Measurements from ENCODE around the gene CPNE9.

CPNE9 gene

DNA sequence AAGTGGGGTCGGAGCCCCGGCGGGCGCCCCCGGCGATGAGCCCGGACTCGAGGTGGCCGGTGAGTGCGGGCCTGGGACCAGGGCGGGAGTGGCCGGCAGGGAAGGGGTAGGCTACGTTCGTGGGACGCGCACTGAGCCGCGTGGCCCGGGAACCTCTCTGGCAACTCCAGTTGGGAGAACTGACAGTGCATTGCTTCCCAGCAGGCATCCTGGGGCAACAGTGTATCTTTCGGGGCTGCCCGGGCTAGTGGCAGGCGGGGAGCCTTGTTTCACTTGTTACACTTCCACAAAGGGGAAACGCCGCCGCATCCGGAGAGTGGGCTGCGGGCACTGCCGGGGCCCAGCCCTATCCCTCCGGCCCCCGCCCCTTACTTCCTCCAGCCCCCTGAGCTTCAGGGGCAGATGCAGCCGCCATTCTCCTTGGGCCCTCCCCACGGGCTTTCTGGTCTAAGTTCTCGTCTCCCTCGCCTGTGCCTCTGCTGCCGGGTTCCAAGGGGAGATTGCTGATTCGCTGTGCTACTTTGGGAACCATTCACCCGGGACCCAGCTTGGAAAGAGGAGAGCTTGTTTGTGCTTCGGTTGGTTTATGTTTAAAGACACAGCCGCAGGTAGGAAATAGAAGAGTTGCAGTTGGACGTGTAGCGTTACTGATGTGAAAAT, 28.6 kb downstream of the CPNE9 start:
- TF ChIP-seq, protein P1, sequence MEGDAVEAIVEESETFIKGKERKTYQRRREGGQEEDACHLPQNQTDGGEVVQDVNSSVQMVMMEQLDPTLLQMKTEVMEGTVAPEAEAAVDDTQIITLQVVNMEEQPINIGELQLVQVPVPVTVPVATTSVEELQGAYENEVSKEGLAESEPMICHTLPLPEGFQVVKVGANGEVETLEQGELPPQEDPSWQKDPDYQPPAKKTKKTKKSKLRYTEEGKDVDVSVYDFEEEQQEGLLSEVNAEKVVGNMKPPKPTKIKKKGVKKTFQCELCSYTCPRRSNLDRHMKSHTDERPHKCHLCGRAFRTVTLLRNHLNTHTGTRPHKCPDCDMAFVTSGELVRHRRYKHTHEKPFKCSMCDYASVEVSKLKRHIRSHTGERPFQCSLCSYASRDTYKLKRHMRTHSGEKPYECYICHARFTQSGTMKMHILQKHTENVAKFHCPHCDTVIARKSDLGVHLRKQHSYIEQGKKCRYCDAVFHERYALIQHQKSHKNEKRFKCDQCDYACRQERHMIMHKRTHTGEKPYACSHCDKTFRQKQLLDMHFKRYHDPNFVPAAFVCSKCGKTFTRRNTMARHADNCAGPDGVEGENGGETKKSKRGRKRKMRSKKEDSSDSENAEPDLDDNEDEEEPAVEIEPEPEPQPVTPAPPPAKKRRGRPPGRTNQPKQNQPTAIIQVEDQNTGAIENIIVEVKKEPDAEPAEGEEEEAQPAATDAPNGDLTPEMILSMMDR (conservative IDR thresholded peaks at IDR 0.05; ENCODE audit: low read depth, low read length), result no peak
- H3K9ac ChIP-seq, result peak overlapping the region; percentile 92
- H4K20me1 ChIP-seq (ENCODE audit: insufficient read depth), result no peaks in the 10 kb centered on the region
- peak overlapping the region; percentile 61; the same call in 1 of the 2 replicates for H2AFZ ChIP-seq (ENCODE audit: low read depth)
- no peaks in the 10 kb centered on the region for H3K36me3 ChIP-seq (ENCODE audit: insufficient read depth)
- H3K4me2 ChIP-seq, result peak overlapping the region; percentile 95
- H3K79me2 ChIP-seq (ENCODE audit: insufficient read depth, low read depth), result peaks cover 20% of the 10 kb centered on the region
- peak overlapping the region; percentile 81; the same call in 1 of the 2 replicates for H3K27ac ChIP-seq
- peaks cover 9% of the 10 kb centered on the region for H3K4me1 ChIP-seq (ENCODE audit: low read depth, poor library complexity, severe bottlenecking)
- H3K4me3 ChIP-seq (IDR thresholded peaks at IDR 0.05; ENCODE audit: insufficient read depth, low read depth, low read length), result peak overlapping the region; percentile 84
- no peaks in the 10 kb centered on the region for H3K27me3 ChIP-seq (ENCODE audit: insufficient read depth, low read depth)

DNA sequence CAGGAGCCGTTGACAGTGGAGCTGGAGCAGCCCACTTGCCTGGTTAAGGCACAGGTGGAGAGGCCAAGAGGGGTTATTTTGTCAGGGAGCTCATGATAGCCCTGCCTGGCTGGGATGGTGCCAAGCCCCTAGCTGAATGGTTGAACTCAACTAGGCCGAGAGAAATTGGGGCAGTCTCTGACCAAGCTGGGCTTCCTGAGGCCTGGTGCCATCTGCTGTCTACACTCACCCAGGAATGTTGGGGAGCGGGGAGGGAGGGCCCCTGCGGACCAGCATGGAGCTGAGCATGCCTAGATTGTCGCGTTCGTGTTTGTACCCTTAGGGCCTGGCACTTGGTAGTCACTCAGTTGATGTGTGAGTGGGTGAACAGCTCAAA, 29.1 kb downstream of the CPNE9 start:
- Histone ChIP-seq H3K9ac (peak overlapping the region; percentile 92; the same call in 1 of the 2 replicates), H4K20me1 (ENCODE audit: insufficient read depth) (no peaks in the 10 kb centered on the region), H3K36me3 (ENCODE audit: insufficient read depth) (no peaks in the 10 kb centered on the region), H3K27ac (no peak overlapping the region), H3K79me2 (ENCODE audit: insufficient read depth, low read depth) (peaks cover 20% of the 10 kb centered on the region), H2AFZ (ENCODE audit: low read depth) (no peak overlapping the region), H3K4me3 (IDR thresholded peaks at IDR 0.05; ENCODE audit: insufficient read depth, low read depth, low read length) (peak overlapping the region; percentile 84), H3K4me1 (ENCODE audit: low read depth, poor library complexity, severe bottlenecking) (peaks cover 9% of the 10 kb centered on the region), H3K27me3 (ENCODE audit: insufficient read depth, low read depth) (no peaks in the 10 kb centered on the region), H3K4me2 (peak overlapping the region; percentile 95)
- TF ChIP-seq, protein P1 (conservative IDR thresholded peaks at IDR 0.05; ENCODE audit: low read depth, low read length), result no peak

DNA sequence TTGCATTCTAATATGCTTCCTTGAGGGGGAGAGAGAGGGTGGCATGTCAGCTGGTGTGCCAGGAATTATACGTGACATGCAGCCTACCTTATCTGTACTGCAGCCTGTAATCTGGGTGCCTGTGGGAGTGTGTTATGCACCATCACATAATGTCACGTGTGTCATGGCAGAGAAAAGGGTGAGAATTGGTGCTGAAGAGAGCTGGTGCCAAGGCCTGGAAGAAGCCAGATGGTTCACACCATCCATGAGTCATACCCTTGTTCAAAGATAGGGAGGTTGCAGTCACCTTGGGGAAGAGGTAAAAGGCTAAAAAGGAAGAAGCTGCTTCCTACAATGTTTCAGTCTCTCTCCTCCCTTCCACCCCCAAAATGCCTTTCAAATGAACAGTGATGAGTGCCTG, 33.2 kb downstream of the CPNE9 start:
- Histone ChIP-seq H3K9ac (no peak overlapping the region), H3K4me1 (ENCODE audit: low read depth, poor library complexity, severe bottlenecking) (peaks cover 9% of the 10 kb centered on the region), H3K36me3 (ENCODE audit: insufficient read depth) (no peaks in the 10 kb centered on the region)

DNA sequence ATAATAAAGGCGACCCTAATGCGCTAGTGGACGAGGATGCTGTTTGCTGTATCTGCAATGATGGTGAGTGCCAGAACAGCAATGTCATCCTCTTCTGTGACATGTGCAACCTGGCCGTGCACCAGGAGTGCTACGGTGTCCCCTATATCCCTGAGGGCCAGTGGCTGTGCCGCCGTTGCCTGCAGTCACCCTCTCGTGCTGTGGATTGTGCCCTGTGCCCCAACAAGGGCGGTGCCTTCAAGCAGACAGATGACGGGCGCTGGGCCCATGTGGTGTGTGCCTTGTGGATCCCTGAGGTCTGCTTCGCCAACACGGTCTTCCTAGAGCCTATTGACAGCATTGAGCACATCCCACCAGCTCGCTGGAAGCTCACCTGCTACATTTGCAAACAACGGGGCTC, 35.5 kb downstream of the CPNE9 start:
- Histone ChIP-seq H3K4me2 (no peak overlapping the region), H3K36me3 (ENCODE audit: insufficient read depth) (no peaks in the 10 kb centered on the region), H3K27me3 (ENCODE audit: insufficient read depth, low read depth) (no peaks in the 10 kb centered on the region), H3K4me3 (IDR thresholded peaks at IDR 0.05; ENCODE audit: insufficient read depth, low read depth, low read length) (no peak overlapping the region), H3K4me1 (ENCODE audit: low read depth, poor library complexity, severe bottlenecking) (no peaks in the 10 kb centered on the region), H4K20me1 (ENCODE audit: insufficient read depth) (no peaks in the 10 kb centered on the region), H3K9ac (no peak overlapping the region), H3K27ac (no peak overlapping the region), H2AFZ (ENCODE audit: low read depth) (no peak overlapping the region), H3K79me2 (ENCODE audit: insufficient read depth, low read depth) (no peaks in the 10 kb centered on the region; the same call in 1 of the 2 replicates)
- TF ChIP-seq, protein P1 (conservative IDR thresholded peaks at IDR 0.05; ENCODE audit: low read depth, low read length), result no peak

More for the DNA sequence above, 33.2 kb downstream of the CPNE9 start:
- TF ChIP-seq, protein P1 (conservative IDR thresholded peaks at IDR 0.05; ENCODE audit: low read depth, low read length), result no peak
- Histone ChIP-seq H4K20me1 (ENCODE audit: insufficient read depth) (no peaks in the 10 kb centered on the region), H2AFZ (ENCODE audit: low read depth) (no peak overlapping the region), H3K4me2 (no peak overlapping the region), H3K27ac (no peak overlapping the region), H3K79me2 (ENCODE audit: insufficient read depth, low read depth) (peaks cover 20% of the 10 kb centered on the region), H3K4me3 (IDR thresholded peaks at IDR 0.05; ENCODE audit: insufficient read depth, low read depth, low read length) (no peak overlapping the region), H3K27me3 (ENCODE audit: insufficient read depth, low read depth) (no peaks in the 10 kb centered on the region)
